HG03045 (cell line): ENCODE measurements around the gene SLC44A5.
"Not testable (repeated sequence)": the region's sequence is repeated elsewhere in the genome, so short reads cannot be mapped to it uniquely, and the experiment has no call there.

Source experiments
- ATAC-seq: cut with Tn5 transposase; IDR thresholded peaks from one replicate; pipeline ENCODE4 v1.9.1; 2021; ENCODE audit warnings: mild to moderate bottlenecking, moderate library complexity; ENCODE audit not compliant: unreplicated experiment

SLC44A5 gene

GRCh38 chr1:75375476-75376447, 235.2 kb downstream of the SLC44A5 start:
- not testable (repeated sequence) for ATAC-seq

- ATAC-seq = no peak
These were observed 237.3 kb downstream of the SLC44A5 start for GRCh38 chr1:75373542-75374159.

- ATAC-seq = no peak
These were observed 244.3 kb downstream of the SLC44A5 start for GRCh38 chr1:75366595-75366994.

GRCh38 chr1:75361260-75361659, 249.7 kb downstream of the SLC44A5 start:
- ATAC-seq = no peak

- not testable (repeated sequence) for ATAC-seq
These were observed 256.6 kb downstream of the SLC44A5 start for GRCh38 chr1:75354267-75354666.

- ATAC-seq = no peak
These were observed 257.9 kb downstream of the SLC44A5 start for GRCh38 chr1:75353051-75353450.

GRCh38 chr1:75345538-75346292, 265.2 kb downstream of the SLC44A5 start:
- ATAC-seq = no peak

GRCh38 chr1:75342786-75343185, 268.1 kb downstream of the SLC44A5 start:
- ATAC-seq = no peak

GRCh38 chr1:75341537-75341936, 269.4 kb downstream of the SLC44A5 start:
- ATAC-seq = peak; percentile 54

GRCh38 chr1:75338616-75339483, 272.1 kb downstream of the SLC44A5 start:
- ATAC-seq = peak; percentile 93

GRCh38 chr1:75334876-75335389, 276.0 kb downstream of the SLC44A5 start:
- no peak for ATAC-seq

- ATAC-seq = no peak
These were observed 280.3 kb downstream of the SLC44A5 start for GRCh38 chr1:75330624-75331023.

GRCh38 chr1:75328691-75329090, 282.2 kb downstream of the SLC44A5 start:
- ATAC-seq = no peak

- ATAC-seq = no peak
These were observed 283.5 kb downstream of the SLC44A5 start for GRCh38 chr1:75327395-75327794.

GRCh38 chr1:75317976-75318375, 292.9 kb downstream of the SLC44A5 start:
- ATAC-seq = no peak

- ATAC-seq = no peak
These were observed 294.7 kb downstream of the SLC44A5 start for GRCh38 chr1:75316230-75316629.

GRCh38 chr1:75312620-75313019, 298.3 kb downstream of the SLC44A5 start:
- no peak for ATAC-seq

GRCh38 chr1:75310067-75310466, 300.8 kb downstream of the SLC44A5 start:
- ATAC-seq = no peak

GRCh38 chr1:75308365-75308764, 302.5 kb downstream of the SLC44A5 start:
- no peak for ATAC-seq

GRCh38 chr1:75305061-75305460, 305.9 kb downstream of the SLC44A5 start:
- no peak for ATAC-seq
